ENCODE data around the gene PSAP. TPM values are rescaled to one million over a fixed set of nuclear protein-coding genes. Genes with fewer than 3 reads are reported as not detected.
"Not testable (repeated sequence)": the region's sequence is repeated elsewhere in the genome, so short reads cannot be mapped to it uniquely, and the experiment has no call there.

Gene PSAP
- total RNA-seq, 2 experiments from 2014 or later, result 111 to 118 TPM

DNA sequence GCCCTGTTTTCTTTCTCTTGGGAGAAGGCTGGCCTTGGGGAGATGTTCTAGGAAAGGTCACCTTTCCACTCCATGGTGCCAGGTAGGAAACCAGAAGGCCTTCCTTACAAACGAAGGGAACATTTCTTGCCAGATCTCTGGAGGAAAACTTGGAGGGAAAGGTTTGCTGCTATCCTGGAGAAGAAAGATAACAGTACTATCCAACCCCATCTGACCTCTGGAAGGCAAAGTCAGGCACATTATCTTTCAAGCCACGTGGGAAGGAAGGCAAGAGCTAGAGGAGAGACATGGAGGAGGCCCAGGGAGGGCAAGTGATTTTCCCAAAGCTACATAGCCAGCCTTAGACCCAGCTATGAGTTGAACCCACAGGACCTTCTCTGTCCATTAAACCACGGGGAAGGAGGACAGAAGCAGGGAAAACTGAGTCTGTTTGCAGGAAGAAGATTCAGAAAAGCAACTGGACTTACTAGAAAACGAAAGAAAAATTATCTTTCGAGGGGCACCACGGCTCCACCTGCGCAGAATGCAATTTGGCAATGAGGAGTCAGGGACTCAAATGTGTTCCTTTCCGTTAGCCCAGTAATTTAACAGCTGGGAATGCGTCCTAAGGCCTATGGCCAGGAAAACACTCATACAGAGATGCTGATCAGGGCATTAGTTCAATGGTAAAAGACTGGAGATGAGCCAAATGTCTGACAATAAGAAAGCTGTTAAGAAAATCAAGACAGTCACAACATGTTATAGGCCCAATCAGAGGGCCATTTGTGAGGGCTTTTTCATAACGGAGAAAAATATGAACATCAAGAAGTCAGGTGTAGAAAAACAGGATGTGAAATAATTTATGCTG, 32.0 kb upstream of the PSAP start:
- Mint-ChIP-seq H3K27me3 (peaks cover 16% of the 10 kb centered on the region), H3K4me3 (no peak overlapping the region), H3K27ac (no peak overlapping the region), H3K36me3 (no peaks in the 10 kb centered on the region), H3K4me1 (peaks cover 13% of the 10 kb centered on the region), H3K9me3 (ENCODE audit: low read depth) (no peaks in the 10 kb centered on the region)
- CTCF ChIA-PET, result interaction anchor here (1.0 to 2.9 kb wide), 2 partner anchors 11 to 13 kb away, joined by 3 to 26 read pairs; no protein-coding TSS in a partner anchor
- DNase-seq (no peak), ATAC-seq (no peak)

DNA sequence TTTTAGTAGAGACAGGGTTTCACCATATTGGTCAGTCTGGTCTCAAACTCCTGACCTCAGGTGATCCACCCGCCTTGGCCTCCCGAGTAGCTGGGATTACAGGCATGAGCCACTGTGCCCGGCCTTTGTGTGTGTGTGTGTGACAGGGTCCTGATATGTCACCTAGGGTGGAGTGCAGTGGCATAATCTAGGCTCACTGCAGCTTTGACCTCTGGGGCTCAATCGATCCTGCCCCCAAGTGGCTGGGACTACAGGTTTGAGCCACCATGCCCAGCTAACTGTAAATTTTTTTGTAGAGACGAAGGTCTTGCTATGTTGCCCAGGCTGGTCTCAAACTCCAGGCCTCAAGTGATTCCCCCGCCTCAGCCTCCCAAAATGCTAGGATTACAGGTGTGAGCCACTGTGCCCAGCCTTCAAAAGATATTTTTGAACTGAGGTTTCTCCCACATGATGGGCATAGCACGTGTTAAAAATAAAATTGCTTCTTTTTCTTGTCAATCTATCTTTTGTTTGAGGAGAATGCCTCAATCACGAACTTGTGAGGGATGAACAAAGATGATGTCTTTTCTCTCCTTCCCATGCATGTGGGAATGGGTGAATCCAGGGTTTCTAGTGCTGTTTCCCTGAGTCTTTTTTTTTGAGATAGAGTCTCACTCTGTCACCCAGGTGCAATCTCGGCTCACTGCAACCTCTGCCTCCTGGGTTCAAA, 30.8 kb upstream of the PSAP start:
- no peaks in the 10 kb centered on the region for H3K9me3 Mint-ChIP-seq (ENCODE audit: low read depth)
- H3K4me3 Mint-ChIP-seq, result no peak overlapping the region
- DNase-seq (no peak), ATAC-seq (no peak)
- H3K27me3 Mint-ChIP-seq, result peaks cover 18% of the 10 kb centered on the region
- H3K27ac Mint-ChIP-seq, result no peak overlapping the region
- CTCF ChIA-PET, result interaction anchor here (2.9 kb wide), 1 partner anchor 14 kb away, joined by 26 read pairs; no protein-coding TSS in a partner anchor
- no peaks in the 10 kb centered on the region for H3K36me3 Mint-ChIP-seq
- peaks cover 13% of the 10 kb centered on the region for H3K4me1 Mint-ChIP-seq

DNA sequence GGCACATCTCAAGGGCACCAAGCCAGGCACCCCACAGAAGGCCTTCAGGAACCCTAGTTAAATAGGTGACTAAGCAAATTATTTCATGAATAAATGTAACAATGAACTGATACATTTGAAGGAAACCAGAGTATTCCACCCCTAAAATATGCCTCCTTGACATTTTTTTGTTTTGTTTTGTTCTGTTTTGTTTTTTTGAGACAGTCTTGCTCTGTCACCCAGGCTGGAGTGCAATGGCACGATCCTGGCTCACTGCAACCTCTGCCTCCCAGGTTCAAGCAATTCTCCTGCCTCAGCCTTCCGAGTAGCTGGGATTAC, 30.2 kb upstream of the PSAP start:
- not testable (repeated sequence) for H3K9me3 Mint-ChIP-seq (ENCODE audit: low read depth); H3K4me3 Mint-ChIP-seq; H3K36me3 Mint-ChIP-seq; ATAC-seq; DNase-seq; H3K27ac Mint-ChIP-seq
- CTCF ChIA-PET, result interaction anchor here (2.9 kb wide), 1 partner anchor 15 kb away, joined by 26 read pairs; no protein-coding TSS in a partner anchor
- Mint-ChIP-seq H3K4me1 (peaks cover 13% of the 10 kb centered on the region), H3K27me3 (peaks cover 15% of the 10 kb centered on the region)

DNA sequence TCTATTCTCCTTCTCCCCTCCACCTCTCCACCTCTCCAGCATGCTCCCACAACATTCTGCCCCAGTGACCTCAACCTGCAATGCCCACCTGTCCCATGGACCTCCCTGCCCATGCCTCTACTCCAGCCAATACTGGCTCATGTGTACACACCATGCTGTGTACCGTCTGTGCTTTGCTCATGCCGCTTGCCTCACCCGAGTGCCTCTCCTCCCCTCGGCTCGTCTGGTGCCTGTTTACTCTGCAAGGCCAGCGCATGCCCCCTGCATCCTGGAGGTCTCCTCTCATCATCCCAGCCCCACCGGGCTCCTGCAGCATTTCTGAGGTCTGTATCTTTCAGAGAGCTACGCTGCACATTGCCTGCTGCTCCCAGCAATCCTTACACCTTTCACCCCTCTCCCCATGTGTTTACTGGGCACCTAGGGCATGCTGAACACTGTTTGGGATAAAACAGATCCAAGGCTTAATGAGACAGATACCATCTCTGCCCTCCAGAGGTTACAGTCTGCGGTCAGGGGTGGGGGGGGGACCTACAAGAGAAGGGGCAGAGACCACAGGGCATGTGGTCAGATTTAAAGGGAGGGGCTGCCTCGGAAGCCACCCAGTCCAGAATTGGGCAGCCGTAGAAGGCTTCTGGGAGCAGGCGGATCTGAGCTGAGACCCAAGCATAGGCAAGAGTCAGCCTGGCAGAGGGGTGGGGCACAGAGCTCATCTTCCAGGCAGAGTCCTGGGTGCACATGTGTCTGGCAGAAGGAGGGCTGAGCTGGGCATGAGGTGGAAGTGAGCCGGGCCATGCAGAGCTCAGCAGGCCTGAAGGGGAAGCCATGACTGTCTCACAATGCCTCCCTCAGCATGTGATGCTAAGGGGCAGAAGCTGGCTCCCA, 29.6 kb upstream of the PSAP start:
- no peak overlapping the region for H3K27ac Mint-ChIP-seq
- H3K27me3 Mint-ChIP-seq, result peaks cover 15% of the 10 kb centered on the region
- no peaks in the 10 kb centered on the region for H3K9me3 Mint-ChIP-seq (ENCODE audit: low read depth)
- CTCF ChIA-PET, result interaction anchor here (2.9 kb wide), 1 partner anchor 15 kb away, joined by 26 read pairs; no protein-coding TSS in a partner anchor
- ATAC-seq (no peak), DNase-seq (no peak)
- H3K4me3 Mint-ChIP-seq, result no peak overlapping the region
- H3K4me1 Mint-ChIP-seq, result peaks cover 13% of the 10 kb centered on the region
- H3K36me3 Mint-ChIP-seq, result no peaks in the 10 kb centered on the region

DNA sequence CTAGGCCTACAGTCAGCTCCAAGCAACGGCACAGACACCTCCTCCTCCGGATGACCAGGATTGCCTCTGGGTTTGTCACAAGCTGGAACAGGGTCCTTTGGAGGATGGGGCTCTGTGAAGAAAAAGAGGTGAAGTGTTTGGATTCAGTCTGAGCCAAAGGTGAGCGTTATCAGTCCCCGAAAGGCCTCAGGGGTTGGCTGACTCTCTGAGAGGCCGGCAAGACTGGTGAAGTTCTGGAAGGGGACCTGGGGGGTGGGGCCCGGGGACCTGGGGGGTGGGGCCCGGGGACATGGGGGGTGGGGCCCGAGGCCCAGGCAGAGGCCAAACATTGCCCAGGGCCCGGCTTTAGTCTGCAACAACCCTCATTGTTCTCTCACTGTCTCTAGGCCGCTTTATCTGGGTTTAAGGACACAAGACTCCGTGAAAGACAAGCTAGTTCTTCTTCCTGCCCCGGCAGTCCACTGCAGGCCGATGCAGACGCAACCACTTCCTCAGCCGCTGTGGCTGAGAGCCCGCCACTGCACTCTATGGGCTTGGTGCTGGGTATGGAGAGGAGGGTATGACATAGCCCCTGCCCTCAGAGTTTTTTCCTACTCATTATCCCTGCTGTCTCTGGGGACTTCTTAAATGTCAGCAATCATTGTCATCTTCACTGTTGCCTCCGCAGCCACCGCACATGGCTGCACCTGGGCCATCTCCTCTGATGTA, 27.4 kb upstream of the PSAP start:
- peak; percentile 71 for ATAC-seq
- H3K9me3 Mint-ChIP-seq (ENCODE audit: low read depth), result peaks cover 2% of the 10 kb centered on the region
- peaks cover 20% of the 10 kb centered on the region for H3K4me1 Mint-ChIP-seq
- H3K4me3 Mint-ChIP-seq, result no peak overlapping the region
- H3K36me3 Mint-ChIP-seq, result no peaks in the 10 kb centered on the region
- peaks cover 12% of the 10 kb centered on the region for H3K27me3 Mint-ChIP-seq
- DNase-seq, result peak; percentile 63
- CTCF ChIA-PET, result interaction anchor here (2.0 to 3.0 kb wide), 2 partner anchors 18 to 20 kb away, joined by 6 to 17 read pairs; no protein-coding TSS in a partner anchor
- H3K27ac Mint-ChIP-seq, result no peak overlapping the region

DNA sequence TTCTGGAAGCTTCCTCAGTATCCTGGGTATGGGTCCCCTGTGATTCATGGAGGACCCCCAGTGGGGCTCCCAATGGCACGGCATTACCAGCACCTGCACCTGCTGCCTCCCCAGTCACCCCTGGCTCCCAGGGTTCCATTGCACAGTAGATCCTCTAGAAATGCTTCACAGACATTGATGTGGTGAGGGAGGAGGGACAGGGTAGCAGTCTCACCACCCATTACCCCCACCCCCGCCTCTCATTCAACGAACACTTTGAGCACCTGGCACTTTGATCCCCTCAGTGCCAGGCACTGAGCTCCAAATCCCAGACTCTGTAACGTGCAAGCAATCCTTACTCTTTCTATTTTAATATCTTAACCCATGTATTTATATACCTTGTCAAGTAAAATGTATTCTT, 26.8 kb upstream of the PSAP start:
- no peak for ATAC-seq
- Mint-ChIP-seq H3K27me3 (peaks cover 12% of the 10 kb centered on the region), H3K4me1 (peaks cover 17% of the 10 kb centered on the region), H3K27ac (no peak overlapping the region), H3K4me3 (no peak overlapping the region), H3K9me3 (ENCODE audit: low read depth) (peaks cover 2% of the 10 kb centered on the region), H3K36me3 (no peaks in the 10 kb centered on the region)
- no peak for DNase-seq
- CTCF ChIA-PET, result interaction anchor here (2.0 to 3.0 kb wide), 2 partner anchors 19 to 20 kb away, joined by 6 to 17 read pairs; no protein-coding TSS in a partner anchor

DNA sequence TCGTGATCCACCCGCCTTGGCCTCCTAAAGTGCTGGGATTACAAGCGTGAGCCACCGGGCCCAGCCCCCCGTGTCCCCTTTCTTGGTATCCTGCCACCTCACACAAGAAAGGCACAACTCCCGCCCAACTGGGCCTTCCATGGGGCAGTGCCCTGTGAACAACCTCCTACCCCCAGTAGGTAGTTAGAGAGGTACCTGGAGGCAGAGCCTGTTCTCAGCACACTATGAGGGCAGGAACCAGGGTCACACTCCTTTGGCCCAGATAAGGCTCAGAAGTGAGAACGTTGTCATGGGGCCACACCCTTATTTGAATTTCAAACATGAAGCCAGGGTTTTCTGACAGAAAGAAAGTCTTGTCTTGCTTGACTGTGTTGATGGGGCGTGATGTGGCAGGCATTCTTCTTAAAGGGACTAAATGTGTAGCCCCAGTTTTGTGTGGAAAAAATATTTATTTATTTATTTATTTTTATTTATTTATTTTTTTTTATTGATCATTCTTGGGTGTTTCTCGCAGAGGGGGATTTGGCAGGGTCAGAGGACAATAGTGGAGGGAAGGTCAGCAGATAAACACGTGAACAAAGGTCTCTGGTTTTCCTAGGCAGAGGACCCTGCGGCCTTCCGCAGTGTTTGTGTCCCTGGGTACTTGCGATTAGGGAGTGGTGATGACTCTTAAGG, 23.8 kb upstream of the PSAP start:
- H3K27ac Mint-ChIP-seq; H3K36me3 Mint-ChIP-seq; ATAC-seq; H3K9me3 Mint-ChIP-seq (ENCODE audit: low read depth); H3K27me3 Mint-ChIP-seq; DNase-seq; H3K4me3 Mint-ChIP-seq: not testable (repeated sequence)
- H3K4me1 Mint-ChIP-seq, result peaks cover 20% of the 10 kb centered on the region
- CTCF ChIA-PET, result interaction anchor here (2.0 kb wide), 1 partner anchor 22 kb away, joined by 9 read pairs; no protein-coding TSS in a partner anchor

DNA sequence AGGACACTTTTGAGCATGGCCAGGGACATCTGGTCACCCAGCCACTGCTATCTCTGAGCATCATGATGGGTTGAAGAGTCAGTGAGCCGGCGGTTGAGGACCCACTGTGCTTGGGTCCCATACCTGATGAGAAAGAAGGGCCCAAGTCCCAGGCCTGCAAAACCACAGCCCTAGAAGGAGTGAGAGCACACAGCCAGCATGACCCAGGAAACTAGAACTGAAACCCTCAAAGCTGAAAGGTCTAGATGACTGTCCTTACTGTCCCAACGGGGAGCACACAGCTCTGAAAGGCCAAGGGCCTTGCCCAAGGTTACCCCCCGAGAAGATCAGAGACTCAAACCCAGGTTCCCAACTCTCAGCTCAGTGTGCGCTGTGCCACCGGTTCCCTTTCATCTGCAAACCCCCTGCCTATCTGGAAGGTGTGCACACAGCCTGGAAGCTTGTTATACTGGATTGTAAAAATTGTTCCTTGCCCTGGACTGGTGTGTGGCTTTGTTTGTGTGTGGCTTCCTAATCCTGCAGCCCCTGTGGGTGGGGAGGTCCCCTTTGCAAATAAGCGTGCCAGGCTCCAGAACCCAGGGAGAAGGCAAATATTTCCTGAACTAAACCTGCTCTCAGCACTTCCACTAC, 22.6 kb upstream of the PSAP start:
- Mint-ChIP-seq H3K4me3 (no peak overlapping the region), H3K27me3 (peaks cover 8% of the 10 kb centered on the region), H3K27ac (no peak overlapping the region), H3K9me3 (ENCODE audit: low read depth) (peaks cover 2% of the 10 kb centered on the region), H3K4me1 (peaks cover 15% of the 10 kb centered on the region), H3K36me3 (no peaks in the 10 kb centered on the region)
- DNase-seq (no peak), ATAC-seq (no peak)
- CTCF ChIA-PET, result interaction anchor here (2.0 kb wide), 1 partner anchor 23 kb away, joined by 9 read pairs; no protein-coding TSS in a partner anchor

DNA sequence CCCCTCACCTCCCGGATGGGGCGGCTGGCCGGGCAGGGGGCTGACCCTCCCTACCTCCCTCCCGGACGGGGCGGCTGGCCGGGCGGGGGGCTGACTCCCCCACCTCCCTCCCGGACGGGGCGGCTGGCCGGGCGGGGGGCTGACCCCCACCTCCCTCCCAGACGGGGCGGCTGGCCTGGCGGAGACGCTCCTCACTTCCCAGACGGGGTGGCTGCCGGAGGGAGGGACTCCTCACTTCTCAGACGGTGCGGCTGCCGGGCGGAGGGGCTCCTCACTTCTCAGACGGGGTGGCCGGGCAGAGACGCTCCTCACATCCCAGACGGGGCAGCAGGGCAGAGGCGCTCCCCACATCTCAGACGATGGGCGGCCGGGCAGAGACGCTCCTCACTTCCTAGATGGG, 18.6 kb upstream of the PSAP start:
- not testable (repeated sequence) for ATAC-seq

DNA sequence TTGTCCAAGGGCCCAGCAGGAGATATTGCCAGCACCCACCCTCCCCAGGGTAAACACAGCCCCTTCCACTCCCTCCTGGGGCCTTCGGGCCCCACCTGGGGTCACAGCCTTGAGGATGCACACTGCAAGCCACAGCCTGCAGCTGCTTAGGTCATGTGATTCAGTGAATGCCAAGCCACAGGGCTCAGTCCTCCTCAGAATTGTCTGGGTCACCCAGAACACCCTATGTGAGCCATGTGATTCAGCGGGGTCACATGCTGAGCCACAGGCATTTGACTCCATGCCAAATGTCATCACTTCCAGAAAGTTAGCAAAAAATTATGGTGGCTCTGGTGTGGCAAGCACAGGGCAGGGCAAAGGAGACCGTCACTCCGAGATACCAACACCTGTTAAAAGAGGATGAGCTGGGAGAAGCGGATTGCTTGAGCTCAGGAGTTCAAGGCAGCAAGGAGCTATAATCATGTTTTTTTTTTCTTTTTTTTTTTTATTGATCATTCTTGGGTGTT, 17.2 kb upstream of the PSAP start:
- no peak overlapping the region for H3K27ac Mint-ChIP-seq
- peaks cover 5% of the 10 kb centered on the region for H3K27me3 Mint-ChIP-seq
- no peaks in the 10 kb centered on the region for H3K36me3 Mint-ChIP-seq
- no peak overlapping the region for H3K4me3 Mint-ChIP-seq
- CTCF ChIA-PET, result no interaction called here
- ATAC-seq (no peak), DNase-seq (no peak)
- H3K4me1 Mint-ChIP-seq, result peaks cover 7% of the 10 kb centered on the region
- H3K9me3 Mint-ChIP-seq (ENCODE audit: low read depth), result no peaks in the 10 kb centered on the region

More for the DNA sequence above, 18.6 kb upstream of the PSAP start:
- H3K4me3 Mint-ChIP-seq; DNase-seq; CTCF ChIA-PET; H3K36me3 Mint-ChIP-seq; H3K9me3 Mint-ChIP-seq (ENCODE audit: low read depth); H3K27me3 Mint-ChIP-seq; H3K27ac Mint-ChIP-seq: not testable (repeated sequence)
- H3K4me1 Mint-ChIP-seq, result peaks cover 15% of the 10 kb centered on the region

DNA sequence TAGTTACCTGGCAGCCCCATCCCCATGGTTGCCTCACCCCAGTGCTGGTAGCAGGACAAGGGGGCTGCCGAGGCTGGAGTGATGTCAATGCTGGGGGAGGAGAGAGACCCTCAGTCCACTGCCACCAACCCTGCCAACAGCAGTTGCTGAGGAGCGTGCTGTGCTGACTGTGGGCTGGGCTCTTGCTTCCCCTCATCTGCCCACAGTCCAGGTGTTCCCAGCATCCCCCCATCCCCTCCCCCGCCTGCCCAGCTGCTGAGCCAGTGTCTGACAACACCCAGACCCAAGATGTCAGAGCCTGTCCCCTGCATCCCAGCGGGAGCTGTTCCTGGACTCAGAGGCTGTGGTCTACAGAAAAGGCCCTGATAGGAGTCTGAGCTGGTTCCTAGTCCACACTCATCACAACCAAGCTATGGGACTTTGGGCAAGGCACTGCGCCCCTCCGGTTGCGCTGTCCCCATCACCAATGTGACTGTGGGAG, 14.6 kb upstream of the PSAP start:
- H3K27me3 Mint-ChIP-seq, result peaks cover 5% of the 10 kb centered on the region
- no peaks in the 10 kb centered on the region for H3K9me3 Mint-ChIP-seq (ENCODE audit: low read depth)
- H3K27ac Mint-ChIP-seq, result no peak overlapping the region
- no peak overlapping the region for H3K4me3 Mint-ChIP-seq
- no peak for ATAC-seq
- H3K36me3 Mint-ChIP-seq, result no peaks in the 10 kb centered on the region
- CTCF ChIA-PET, result no interaction called here
- no peak for DNase-seq
- peaks cover 7% of the 10 kb centered on the region for H3K4me1 Mint-ChIP-seq
